Muscle of leg (tissue), 11 donors: ENCODE data around the gene SLC24A3. TPM values are rescaled to one million over a fixed set of nuclear protein-coding genes. Genes with fewer than 3 reads are reported as not detected.

Source experiments
- DNase-seq: peaks from one replicate; pipeline ENCODE4 v3.0.0; 2013
- H3K27ac ChIP-seq: one replicate; pipeline ENCODE4 v1.5.1; 2013; ENCODE audit warnings: mild to moderate bottlenecking, low read length, control low read depth
- H3K27me3 ChIP-seq: one replicate; pipeline ENCODE4 v1.6.1; 2013; ENCODE audit warnings: low read length; ENCODE audit not compliant: control insufficient read depth, insufficient read depth
- H3K36me3 ChIP-seq: one replicate; pipeline ENCODE4 v1.6.1; 2013; ENCODE audit warnings: low read length; ENCODE audit not compliant: control insufficient read depth, insufficient read depth
- H3K4me1 ChIP-seq: one replicate; pipeline ENCODE4 v1.6.1; 2013; ENCODE audit warnings: low read length; ENCODE audit not compliant: control insufficient read depth, insufficient read depth
- H3K4me3 ChIP-seq: one replicate; pipeline ENCODE4 v1.5.1; 2013; ENCODE audit warnings: low read length, control low read depth
- H3K9me3 ChIP-seq: replicated peaks from 2 replicates; pipeline ENCODE4 v1.6.1; 2013; ENCODE audit warnings: low read depth, low read length; ENCODE audit not compliant: control insufficient read depth
- WGBS: methylation state at CpG from one replicate; pipeline ENCODE4 v1.1.5; 2013; ENCODE audit warnings: missing lambda C conversion rate; ENCODE audit not compliant: insufficient coverage; 5-methylcytosine and 5-hydroxymethylcytosine counted together
- polyA plus RNA-seq, 8 donors: library from polyadenylated mRNA; unstranded; fragments of 120-200 nt; gene quantifications; one replicate each; pipeline versions ENCODE4 v1.2.1 to v1.2.3, GENCODE V29; 2013; ENCODE audit warnings: inconsistent platforms in 1 of 8, low replicate concordance in 1 of 8; ENCODE audit not compliant: insufficient read length in 8 of 8, insufficient read depth in 1 of 8
- total RNA-seq: library from RNA; stranded (reverse); fragments of 120-200 nt; gene quantifications from one replicate; pipeline ENCODE4 v1.2.4, GENCODE V29; 2013

SLC24A3 gene
- total and polyA plus RNA-seq, 9 donors: 5.9 to 21.6 (median 17.0) TPM

DNA sequence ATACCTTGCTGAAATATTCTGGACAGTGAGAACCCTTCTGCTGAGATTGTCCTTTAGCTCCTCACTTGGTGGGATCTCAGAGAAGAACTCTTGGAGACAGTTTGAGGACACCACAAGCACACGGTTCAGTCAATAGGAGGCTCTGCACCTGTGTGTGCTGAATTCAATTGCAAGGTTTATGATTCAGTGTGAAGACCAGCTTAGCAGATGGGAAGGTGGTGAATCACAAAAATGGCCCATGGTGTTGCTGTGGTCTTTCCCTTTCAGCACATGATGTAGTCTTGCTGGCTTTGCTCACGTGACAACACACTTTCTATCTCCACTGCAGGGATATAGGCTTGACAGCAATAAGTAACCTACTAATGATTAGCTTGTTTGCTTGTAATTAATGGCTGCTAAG is 270.3 kb downstream of the SLC24A3 start:
- H3K4me3 ChIP-seq: no peak overlapping the region
- 67% methylated on average over 1 of the region's 2 CpGs for WGBS
- H3K27ac ChIP-seq: no peak overlapping the region
- no peak for DNase-seq
- no peaks in the 10 kb centered on the region for H3K9me3 ChIP-seq
- H3K4me1 ChIP-seq: peaks cover 17% of the 10 kb centered on the region
- H3K36me3 ChIP-seq: no peaks in the 10 kb centered on the region
- no peaks in the 10 kb centered on the region for H3K27me3 ChIP-seq

DNA sequence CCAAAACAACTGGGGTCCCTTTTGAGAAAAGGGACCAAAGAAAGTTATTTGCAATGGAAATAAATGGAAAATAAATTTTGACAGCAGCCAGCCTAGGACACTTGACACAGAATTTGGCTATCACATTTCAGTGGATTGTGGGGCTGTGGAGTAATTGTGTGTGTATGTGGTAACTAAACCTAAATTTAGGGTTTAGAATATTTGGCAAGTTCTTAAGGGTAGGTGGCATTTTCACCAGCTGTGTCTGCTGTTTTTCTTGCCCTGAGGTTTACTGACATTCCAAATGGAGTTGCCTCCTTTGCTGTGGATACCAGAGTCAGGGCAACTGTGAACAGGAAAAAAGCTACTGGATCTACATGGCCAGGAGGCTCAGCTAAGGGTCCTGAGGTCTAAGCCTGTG is 270.9 kb downstream of the SLC24A3 start:
- H3K4me3 ChIP-seq: no peak overlapping the region
- H3K27me3 ChIP-seq: no peaks in the 10 kb centered on the region
- H3K9me3 ChIP-seq: no peaks in the 10 kb centered on the region
- peak overlapping the region; percentile 44 for H3K27ac ChIP-seq
- no peak for DNase-seq
- peaks cover 17% of the 10 kb centered on the region for H3K4me1 ChIP-seq
- no peaks in the 10 kb centered on the region for H3K36me3 ChIP-seq

GRCh38 chr20:19486446-19486845 is 274.0 kb downstream of the SLC24A3 start:
- no peaks in the 10 kb centered on the region for H3K36me3 ChIP-seq
- H3K9me3 ChIP-seq: no peaks in the 10 kb centered on the region
- no peaks in the 10 kb centered on the region for H3K27me3 ChIP-seq
- no CpG with 5 or more reads among the region's 2 CpGs for WGBS
- DNase-seq: no peak
- H3K27ac ChIP-seq: no peak overlapping the region
- no peak overlapping the region for H3K4me3 ChIP-seq
- H3K4me1 ChIP-seq: peaks cover 15% of the 10 kb centered on the region

DNA sequence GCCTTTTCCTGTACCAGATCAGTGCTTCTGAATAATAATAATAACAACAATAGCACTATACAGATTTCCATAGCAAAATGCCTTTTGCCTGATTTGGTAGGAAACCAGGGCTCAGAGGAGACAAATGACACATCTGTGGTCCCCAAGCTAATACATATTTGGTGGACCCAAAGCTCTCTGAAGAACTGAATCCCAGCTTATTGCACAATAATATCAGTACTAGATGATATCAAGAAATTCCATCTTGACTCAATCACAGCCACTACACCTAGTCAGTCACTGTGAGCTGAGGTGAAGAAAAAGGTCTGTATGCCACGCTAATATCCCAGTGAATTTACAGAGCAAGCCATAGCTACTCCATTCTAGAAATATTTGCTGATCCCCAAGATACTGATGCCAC is 275.0 kb downstream of the SLC24A3 start:
- Histone ChIP-seq H3K4me1 (peaks cover 10% of the 10 kb centered on the region), H3K4me3 (no peak overlapping the region), H3K27me3 (no peaks in the 10 kb centered on the region), H3K9me3 (no peaks in the 10 kb centered on the region), H3K27ac (no peak overlapping the region), H3K36me3 (no peaks in the 10 kb centered on the region)
- WGBS: no CpG with 5 or more reads among the region's 1 CpG
- no peak for DNase-seq

DNA sequence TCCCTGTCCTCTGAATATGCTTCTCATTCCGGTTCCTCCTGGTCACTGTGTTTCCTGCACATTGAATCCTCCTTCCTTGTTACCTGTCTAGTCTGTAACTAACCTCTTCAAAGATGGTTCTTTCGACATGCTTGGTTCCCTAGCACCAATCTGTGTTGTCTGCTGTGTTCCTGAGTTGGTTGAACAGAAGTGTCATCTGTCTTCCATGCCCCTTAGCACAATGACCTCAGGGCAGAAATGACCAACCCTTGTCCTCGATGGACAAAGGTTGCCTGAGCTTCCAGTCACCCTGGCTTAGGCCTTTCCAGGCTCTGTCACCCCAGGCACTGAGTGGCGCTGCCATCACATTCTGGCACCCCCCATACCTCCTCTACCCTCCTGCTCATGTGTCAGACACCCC is 278.8 kb downstream of the SLC24A3 start:
- Histone ChIP-seq H3K36me3 (no peaks in the 10 kb centered on the region), H3K4me3 (no peak overlapping the region), H3K27me3 (no peaks in the 10 kb centered on the region), H3K27ac (no peak overlapping the region), H3K9me3 (no peaks in the 10 kb centered on the region), H3K4me1 (peaks cover 8% of the 10 kb centered on the region)
- no peak for DNase-seq
- 76% methylated on average over 2 of the region's 4 CpGs for WGBS

DNA sequence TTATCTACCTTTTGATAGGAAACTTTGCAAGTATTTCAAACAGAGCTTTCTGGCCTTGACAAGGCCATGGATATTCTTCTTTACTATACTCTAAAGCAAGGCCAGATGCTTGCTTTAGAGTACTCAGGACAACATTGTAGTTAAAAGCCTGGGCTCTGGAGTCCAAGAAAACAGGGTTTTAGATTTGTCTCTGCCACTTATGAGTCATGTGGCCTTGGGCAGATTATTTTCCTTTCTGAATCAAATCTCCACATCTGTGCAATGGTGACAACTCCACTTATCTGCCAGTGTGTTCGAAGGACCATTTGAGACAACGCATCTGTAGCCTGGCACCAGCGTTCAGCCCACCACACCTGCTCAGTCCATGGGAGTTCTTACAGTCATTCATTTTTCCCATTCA is 279.7 kb downstream of the SLC24A3 start:
- H3K27ac ChIP-seq: no peak overlapping the region
- H3K4me3 ChIP-seq: no peak overlapping the region
- peaks cover 16% of the 10 kb centered on the region for H3K4me1 ChIP-seq
- no peaks in the 10 kb centered on the region for H3K9me3 ChIP-seq
- no peaks in the 10 kb centered on the region for H3K36me3 ChIP-seq
- WGBS: 100% methylated on average over 2 of the region's 3 CpGs
- no peaks in the 10 kb centered on the region for H3K27me3 ChIP-seq
- DNase-seq: no peak

GRCh38 chr20:19492687-19493336 is 280.4 kb downstream of the SLC24A3 start:
- H3K4me1 ChIP-seq: peaks cover 22% of the 10 kb centered on the region
- WGBS: 60% methylated on average over 2 of the region's 6 CpGs
- DNase-seq: no peak

GRCh38 chr20:19493794-19494495 is 281.5 kb downstream of the SLC24A3 start:
- WGBS: 45% methylated on average over 3 of the region's 7 CpGs
- Histone ChIP-seq H3K36me3 (no peaks in the 10 kb centered on the region), H3K27me3 (no peaks in the 10 kb centered on the region), H3K9me3 (no peaks in the 10 kb centered on the region), H3K4me1 (peaks cover 31% of the 10 kb centered on the region), H3K27ac (no peak overlapping the region), H3K4me3 (no peak overlapping the region)
- DNase-seq: peak; percentile 22

More at GRCh38 chr20:19492687-19493336, 280.4 kb downstream of the SLC24A3 start:
- Histone ChIP-seq H3K27ac (no peak overlapping the region), H3K4me3 (no peak overlapping the region), H3K9me3 (no peaks in the 10 kb centered on the region), H3K36me3 (no peaks in the 10 kb centered on the region), H3K27me3 (no peaks in the 10 kb centered on the region)

DNA sequence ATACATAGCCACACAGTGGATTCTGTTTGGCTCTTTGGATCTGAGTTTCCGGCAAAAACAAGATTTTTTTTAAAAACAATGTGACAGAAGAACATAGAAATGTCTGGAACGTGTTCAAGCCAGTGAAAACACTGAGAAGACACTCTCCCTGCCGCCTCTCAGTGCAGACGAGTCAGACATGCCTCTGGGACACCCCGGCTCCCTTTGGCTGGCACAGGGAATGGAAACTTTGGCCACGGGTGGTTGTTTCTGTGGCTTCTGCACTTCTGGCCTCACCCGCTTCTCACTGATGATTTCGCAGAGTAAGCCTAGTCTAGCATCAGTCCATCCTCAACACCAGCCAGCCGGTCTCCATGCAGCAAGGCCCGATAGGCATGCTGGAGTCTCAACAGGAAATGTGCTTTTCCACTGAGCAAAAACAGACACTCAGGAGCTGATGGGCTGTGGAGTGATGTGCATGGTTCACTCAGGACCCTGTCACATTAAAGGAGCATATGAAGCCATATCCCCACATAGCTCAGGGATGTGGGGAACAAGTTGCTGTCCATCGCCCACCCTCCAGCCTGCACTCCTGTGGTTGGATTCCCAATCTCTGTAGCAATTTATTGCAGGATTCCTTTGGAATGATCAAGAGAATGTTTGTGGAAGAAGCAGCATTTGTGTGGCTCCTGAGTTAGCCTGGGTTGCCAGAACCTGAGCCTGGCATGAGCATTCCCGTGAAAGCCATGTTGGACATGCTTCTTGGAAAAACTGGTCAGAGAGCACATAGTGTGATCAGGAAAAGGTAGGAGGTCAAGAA is 283.7 kb downstream of the SLC24A3 start:
- WGBS: 72% methylated on average over 7 of the region's 12 CpGs
- no peak overlapping the region for H3K4me3 ChIP-seq
- no peaks in the 10 kb centered on the region for H3K27me3 ChIP-seq
- DNase-seq: no peak
- H3K27ac ChIP-seq: no peak overlapping the region
- H3K9me3 ChIP-seq: no peaks in the 10 kb centered on the region
- peaks cover 29% of the 10 kb centered on the region for H3K4me1 ChIP-seq
- no peaks in the 10 kb centered on the region for H3K36me3 ChIP-seq

DNA sequence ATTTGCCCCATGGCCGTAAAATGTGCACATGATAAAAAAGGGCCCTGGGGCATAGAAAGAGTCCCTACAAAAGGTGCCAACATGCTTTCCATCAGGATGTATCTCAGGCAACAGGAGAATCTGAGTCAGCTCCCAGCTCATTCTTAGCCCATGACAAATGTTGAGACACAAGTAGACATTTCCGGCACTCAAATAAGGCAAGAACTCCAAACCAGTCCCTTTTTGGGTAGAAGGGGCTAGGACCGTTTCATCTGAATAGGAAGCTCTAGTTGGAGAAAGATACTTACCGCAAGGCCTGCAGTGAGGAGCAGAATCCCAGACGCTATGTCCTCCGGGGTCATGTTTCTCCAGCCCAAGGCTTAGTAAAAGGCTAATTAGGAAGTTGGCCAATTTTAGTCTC is 284.6 kb downstream of the SLC24A3 start:
- WGBS: no CpG with 5 or more reads among the region's 6 CpGs
- Histone ChIP-seq H3K9me3 (no peaks in the 10 kb centered on the region), H3K27me3 (no peaks in the 10 kb centered on the region), H3K27ac (no peak overlapping the region), H3K4me3 (no peak overlapping the region), H3K36me3 (no peaks in the 10 kb centered on the region), H3K4me1 (peaks cover 34% of the 10 kb centered on the region)
- DNase-seq: no peak
